Measurements from ENCODE around the gene NLRP1. TPM values are rescaled to one million over a fixed set of nuclear protein-coding genes. Genes with fewer than 3 reads are reported as not detected.

NLRP1 gene
- total RNA-seq, 1 donor from 2014 or later = 48.1 TPM

GRCh38 chr17:5530265-5531084 lies 53.8 kb downstream of the NLRP1 start:
- Histone ChIP-seq H3K4me1 (ENCODE audit: insufficient read depth, low read length) (peaks cover 30% of the 10 kb centered on the region), H2AFZ (ENCODE audit: low read depth, low read length) (no peak overlapping the region), H3K9me3 (ENCODE audit: insufficient read depth, low read depth, low read length) (no peaks in the 10 kb centered on the region), H3K27ac (ENCODE audit: low read depth, low read length) (no peak overlapping the region), H3K36me3 (ENCODE audit: insufficient read depth, low read length) (no peaks in the 10 kb centered on the region), H3K79me2 (ENCODE audit: insufficient read depth, low read length) (no peaks in the 10 kb centered on the region), H4K20me1 (ENCODE audit: insufficient read depth, low read length) (no peaks in the 10 kb centered on the region), H3K9ac (ENCODE audit: low read length) (no peak overlapping the region), H3K4me2 (ENCODE audit: low read length) (no peak overlapping the region), H3K27me3 (ENCODE audit: insufficient read depth, low read length) (no peaks in the 10 kb centered on the region), H3K4me3 (ENCODE audit: insufficient read depth, low read depth, low read length) (no peak overlapping the region)
- H3K27me3 Mint-ChIP-seq (ENCODE audit: low read depth, unreplicated experiment) = no peaks in the 10 kb centered on the region
- no peak overlapping the region for H3K4me3 Mint-ChIP-seq (ENCODE audit: unreplicated experiment)
- FAIRE-seq (no peak), DNase-seq (ENCODE audit: low read depth) (no peak)
- no peaks in the 10 kb centered on the region for H3K36me3 Mint-ChIP-seq (ENCODE audit: low read depth, unreplicated experiment)
- no peaks in the 10 kb centered on the region for H3K9me3 Mint-ChIP-seq (ENCODE audit: unreplicated experiment)
- H3K27ac Mint-ChIP-seq (ENCODE audit: unreplicated experiment) = peak overlapping the region; percentile 36
- TF ChIP-seq EZH2 (IDR thresholded peaks at IDR 0.05; ENCODE audit: insufficient read depth, low read length) = no peak
- TF ChIP-seq, protein P1, sequence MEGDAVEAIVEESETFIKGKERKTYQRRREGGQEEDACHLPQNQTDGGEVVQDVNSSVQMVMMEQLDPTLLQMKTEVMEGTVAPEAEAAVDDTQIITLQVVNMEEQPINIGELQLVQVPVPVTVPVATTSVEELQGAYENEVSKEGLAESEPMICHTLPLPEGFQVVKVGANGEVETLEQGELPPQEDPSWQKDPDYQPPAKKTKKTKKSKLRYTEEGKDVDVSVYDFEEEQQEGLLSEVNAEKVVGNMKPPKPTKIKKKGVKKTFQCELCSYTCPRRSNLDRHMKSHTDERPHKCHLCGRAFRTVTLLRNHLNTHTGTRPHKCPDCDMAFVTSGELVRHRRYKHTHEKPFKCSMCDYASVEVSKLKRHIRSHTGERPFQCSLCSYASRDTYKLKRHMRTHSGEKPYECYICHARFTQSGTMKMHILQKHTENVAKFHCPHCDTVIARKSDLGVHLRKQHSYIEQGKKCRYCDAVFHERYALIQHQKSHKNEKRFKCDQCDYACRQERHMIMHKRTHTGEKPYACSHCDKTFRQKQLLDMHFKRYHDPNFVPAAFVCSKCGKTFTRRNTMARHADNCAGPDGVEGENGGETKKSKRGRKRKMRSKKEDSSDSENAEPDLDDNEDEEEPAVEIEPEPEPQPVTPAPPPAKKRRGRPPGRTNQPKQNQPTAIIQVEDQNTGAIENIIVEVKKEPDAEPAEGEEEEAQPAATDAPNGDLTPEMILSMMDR (IDR thresholded peaks at IDR 0.05; ENCODE audit: insufficient read depth, low read depth, low read length) = no peak
- peaks cover 28% of the 10 kb centered on the region for H3K4me1 Mint-ChIP-seq (ENCODE audit: low read depth, unreplicated experiment)

- H3K27me3 Mint-ChIP-seq (ENCODE audit: low read depth, unreplicated experiment) = no peaks in the 10 kb centered on the region
Measured at GRCh38 chr17:5527601-5528250, 56.6 kb downstream of the NLRP1 start.

More at GRCh38 chr17:5527601-5528250, 56.6 kb downstream of the NLRP1 start:
- DNase-seq (ENCODE audit: low read depth) (no peak), FAIRE-seq (no peak)
- peak overlapping the region; percentile 51 for H3K4me2 ChIP-seq (ENCODE audit: low read length)
- H3K4me1 ChIP-seq (ENCODE audit: insufficient read depth, low read length) = peaks cover 19% of the 10 kb centered on the region
- no peaks in the 10 kb centered on the region for H3K27me3 ChIP-seq (ENCODE audit: insufficient read depth, low read length)
- H3K9ac ChIP-seq (ENCODE audit: low read length) = peak overlapping the region; percentile 71
- peak overlapping the region; percentile 98 for H3K27ac Mint-ChIP-seq (ENCODE audit: unreplicated experiment)
- no peaks in the 10 kb centered on the region for H4K20me1 ChIP-seq (ENCODE audit: insufficient read depth, low read length)
- H2AFZ ChIP-seq (ENCODE audit: low read depth, low read length) = no peak overlapping the region
- H3K4me3 Mint-ChIP-seq (ENCODE audit: unreplicated experiment) = no peak overlapping the region
- TF ChIP-seq EZH2 (IDR thresholded peaks at IDR 0.05; ENCODE audit: insufficient read depth, low read length) = no peak
- TF ChIP-seq, protein P1 (IDR thresholded peaks at IDR 0.05; ENCODE audit: insufficient read depth, low read depth, low read length) = no peak
- H3K36me3 ChIP-seq (ENCODE audit: insufficient read depth, low read length) = no peaks in the 10 kb centered on the region
- H3K4me3 ChIP-seq (ENCODE audit: insufficient read depth, low read depth, low read length) = no peak overlapping the region
- H3K79me2 ChIP-seq (ENCODE audit: insufficient read depth, low read length) = no peaks in the 10 kb centered on the region
- no peaks in the 10 kb centered on the region for H3K9me3 ChIP-seq (ENCODE audit: insufficient read depth, low read depth, low read length)
- H3K36me3 Mint-ChIP-seq (ENCODE audit: low read depth, unreplicated experiment) = no peaks in the 10 kb centered on the region
- no peaks in the 10 kb centered on the region for H3K9me3 Mint-ChIP-seq (ENCODE audit: unreplicated experiment)
- H3K27ac ChIP-seq (ENCODE audit: low read depth, low read length) = peak overlapping the region; percentile 78
- H3K4me1 Mint-ChIP-seq (ENCODE audit: low read depth, unreplicated experiment) = peaks cover 23% of the 10 kb centered on the region

Data from astrocyte (in vitro differentiated cells and primary cell).